ENCODE data around the gene PROS1. TPM values are rescaled to one million over a fixed set of nuclear protein-coding genes. Genes with fewer than 3 reads are reported as not detected.

PROS1 gene
- total and polyA plus RNA-seq, 2 of the 4 experiments (the other 2 are of a cell fraction) = 1.6 to 2.8 TPM

- H4K91ac ChIP-seq (ENCODE audit: insufficient read depth, low read depth, low read length) = no peak overlapping the region
- no peak overlapping the region for H2BK15ac ChIP-seq (ENCODE audit: low read depth, low read length)
- H3K4me3 ChIP-seq (ENCODE audit: insufficient read depth, low read depth, low read length) = no peak overlapping the region
- H3K18ac ChIP-seq (ENCODE audit: low read depth, low read length) = no peak overlapping the region
- CTCF ChIA-PET = no interaction called here
- H3K4ac ChIP-seq (ENCODE audit: low read depth, low read length) = no peak overlapping the region
- WGBS, 2 experiments (ENCODE audit: extremely low coverage in 2 of 2, insufficient read length in 1 of 2) = no CpG with 5 or more reads among the region's 2 CpGs
- no peak overlapping the region for H2AK9ac ChIP-seq (replicated peaks; ENCODE audit: low read depth, low read length, poor library complexity)
- H2BK120ac ChIP-seq (ENCODE audit: low read depth, low read length) = no peak overlapping the region
- no peak overlapping the region for H4K8ac ChIP-seq (ENCODE audit: low read depth in 2 of 2, low read length in 2 of 2)
- H3K27me3 ChIP-seq (ENCODE audit: control insufficient read depth, insufficient read depth, low read length) = no peaks in the 10 kb centered on the region
- H3K4me2 ChIP-seq (ENCODE audit: low read depth, low read length) = no peak overlapping the region
- no peaks in the 10 kb centered on the region for H3K36me3 ChIP-seq (ENCODE audit: control insufficient read depth, insufficient read depth, low read length)
- no TSS peak for BruUV-seq (replicated peaks)
- H2AK5ac ChIP-seq (ENCODE audit: low read depth, low read length) = no peak overlapping the region
- H2AFZ ChIP-seq (replicated peaks; ENCODE audit: low read length, poor library complexity) = no peak overlapping the region
- intact Hi-C loops (cut with micrococcal nuclease) (loop anchor here (10.0 kb wide), 1 partner anchor 46 kb away; no protein-coding TSS in a partner anchor), dilution Hi-C loops (cut with HindIII; ENCODE audit: low sequenced_read_pairs, unreplicated experiment) (no loop called here), in situ Hi-C loops (cut with MboI; ENCODE audit: low sequenced_read_pairs) (no loop called here)
- H3K27ac ChIP-seq (ENCODE audit: insufficient read depth, low read length) = no peak overlapping the region
- H4K20me1 ChIP-seq (ENCODE audit: insufficient read depth, low read length) = no peaks in the 10 kb centered on the region
- H2BK5ac ChIP-seq (ENCODE audit: low read depth, low read length, poor library complexity, severe bottlenecking) = no peak overlapping the region
- no peak for TF ChIP-seq RAD21 (IDR thresholded peaks at IDR 0.05; ENCODE audit: low read length)
- no peak for TF ChIP-seq RFX5 (IDR thresholded peaks at IDR 0.05; ENCODE audit: low read depth, low read length)
- TF ChIP-seq USF2 (IDR thresholded peaks at IDR 0.05; ENCODE audit: low read depth, low read length) = no peak
- no peak for TF ChIP-seq POLR2A (IDR thresholded peaks at IDR 0.05; ENCODE audit: low read depth, low read length)
- TF ChIP-seq BHLHE40 (IDR thresholded peaks at IDR 0.05; ENCODE audit: low read depth, low read length) = no peak
- no peaks in the 10 kb centered on the region for H3K9me3 ChIP-seq (ENCODE audit: control insufficient read depth, insufficient read depth, low read length)
- H3K56ac ChIP-seq (ENCODE audit: extremely low read depth, insufficient read depth, low read length) = no peak overlapping the region
- no peaks in the 10 kb centered on the region for H3K9me1 ChIP-seq (ENCODE audit: insufficient read depth, low read length)
- no peaks in the 10 kb centered on the region for H3K4me1 ChIP-seq (ENCODE audit: control insufficient read depth, insufficient read depth, low read length)
- no peak overlapping the region for H3K9ac ChIP-seq (ENCODE audit: low read depth, low read length)
- no peak overlapping the region for H2BK20ac ChIP-seq (ENCODE audit: low read depth, low read length)
- DNase-seq (no peak), ATAC-seq (ENCODE audit: low read depth) (no peak)
- H3K14ac ChIP-seq (replicated peaks; ENCODE audit: low read depth, low read length) = no peak overlapping the region
- POLR2A ChIA-PET (ENCODE audit: unreplicated experiment) = no interaction called here
- H3K23ac ChIP-seq (ENCODE audit: low read depth, low read length) = no peak overlapping the region
- no peaks in the 10 kb centered on the region for H3K79me1 ChIP-seq (ENCODE audit: low read depth in 1 of 2, low read length in 2 of 2)
- no peak overlapping the region for H4K5ac ChIP-seq (ENCODE audit: low read depth, low read length)
Observed at GRCh38 chr3:93861017-93861416, 112.7 kb downstream of the PROS1 start.

Measured in IMR-90 (cell line).